ENCODE measurements around the gene ELSPBP1. TPM values are rescaled to one million over a fixed set of nuclear protein-coding genes. Genes with fewer than 3 reads are reported as not detected.

The ELSPBP1 gene
- total RNA-seq, 4 donors from 2014 or later: not detected

GRCh38 chr19:47992070-47992469, 2.4 kb upstream of the ELSPBP1 start, which contains the start of gene BSPH1:
TSS of gene BSPH1 (minus strand) at chr19:47992170. CDS start at chr19:47992081, 89 bp downstream.
- TF ChIP-seq POLR2A (IDR thresholded peaks at IDR 0.05) (no peak), CTCF (IDR thresholded peaks at IDR 0.05) (no peak), EP300 (IDR thresholded peaks at IDR 0.05) (no peak)
- 57 to 64% methylated on average over 2 of the region's 2 CpGs for WGBS, 2 donors
- no peak for DNase-seq (ENCODE audit: low spot score in 2 of 2)
- H3K9me3 ChIP-seq: no peaks in the 10 kb centered on the region
- H3K4me3 ChIP-seq: no peak within 1 kb of the TSS
- peaks cover 0 to 3% of the 10 kb centered on the region in 2 donors for H3K27me3 ChIP-seq
- no peak within 1 kb of the TSS for H3K27ac ChIP-seq
- no peaks in the 10 kb centered on the region for H3K4me1 ChIP-seq
- no peaks in the 10 kb centered on the region for H3K36me3 ChIP-seq

GRCh38 chr19:47996230-47996727, 1.8 kb downstream of the ELSPBP1 start:
- WGBS, 2 donors: 69 to 71% methylated on average over 1 of the region's 1 CpG
- Histone ChIP-seq H3K4me3 (no peak overlapping the region), H3K36me3 (no peaks in the 10 kb centered on the region), H3K9me3 (peaks cover 0 to 7% (median 0%) of the 10 kb centered on the region in 4 donors), H3K27me3 (no peaks in the 10 kb centered on the region), H3K27ac (no peak overlapping the region), H3K4me1 (no peaks in the 10 kb centered on the region)
- TF ChIP-seq EP300 (IDR thresholded peaks at IDR 0.05) (no peak), POLR2A (IDR thresholded peaks at IDR 0.05) (no peak)
- DNase-seq (ENCODE audit: low spot score in 2 of 2): no peak

GRCh38 chr19:47998800-47999199, 4.4 kb downstream of the ELSPBP1 start:
- no peak overlapping the region for H3K27ac ChIP-seq
- no peak for DNase-seq (ENCODE audit: low spot score in 2 of 2)
- H3K27me3 ChIP-seq: no peaks in the 10 kb centered on the region
- H3K4me1 ChIP-seq: no peaks in the 10 kb centered on the region
- H3K9me3 ChIP-seq: peaks cover 0 to 7% (median 0%) of the 10 kb centered on the region in 4 donors
- TF ChIP-seq POLR2A (IDR thresholded peaks at IDR 0.05) (no peak), CTCF (IDR thresholded peaks at IDR 0.05) (no peak), EP300 (IDR thresholded peaks at IDR 0.05) (no peak)
- no peak overlapping the region for H3K4me3 ChIP-seq
- H3K36me3 ChIP-seq: no peaks in the 10 kb centered on the region
- 83 to 85% methylated on average over 6 of the region's 6 CpGs for WGBS, 2 donors

- Histone ChIP-seq H3K9me3 (peaks cover 0 to 7% (median 0%) of the 10 kb centered on the region in 4 donors), H3K27me3 (no peaks in the 10 kb centered on the region), H3K27ac (no peak overlapping the region), H3K36me3 (no peaks in the 10 kb centered on the region), H3K4me1 (no peaks in the 10 kb centered on the region), H3K4me3 (no peak overlapping the region)
- WGBS, 2 donors: 84 to 87% methylated on average over 6 of the region's 6 CpGs
- TF ChIP-seq EP300 (IDR thresholded peaks at IDR 0.05) (no peak), POLR2A (IDR thresholded peaks at IDR 0.05) (no peak), CTCF (IDR thresholded peaks at IDR 0.05) (no peak)
- no peak for DNase-seq (ENCODE audit: low spot score in 2 of 2)
Observed at GRCh38 chr19:48000846-48001245, 6.4 kb downstream of the ELSPBP1 start.

GRCh38 chr19:48004236-48004635, 9.8 kb downstream of the ELSPBP1 start:
- no peaks in the 10 kb centered on the region for H3K27me3 ChIP-seq
- no peak for DNase-seq (ENCODE audit: low spot score in 2 of 2)
- WGBS, 2 donors: 68 to 69% methylated on average over 6 of the region's 6 CpGs
- H3K4me1 ChIP-seq: no peaks in the 10 kb centered on the region
- no peak overlapping the region for H3K4me3 ChIP-seq
- H3K27ac ChIP-seq: no peak overlapping the region
- no peak for TF ChIP-seq EP300 (IDR thresholded peaks at IDR 0.05)
- no peak for TF ChIP-seq CTCF (IDR thresholded peaks at IDR 0.05)
- no peak for TF ChIP-seq POLR2A (IDR thresholded peaks at IDR 0.05)
- peaks cover 0 to 16% (median 0%) of the 10 kb centered on the region in 4 donors for H3K9me3 ChIP-seq
- no peaks in the 10 kb centered on the region for H3K36me3 ChIP-seq
